Loucy (cell line): ENCODE data around the gene CDKL4.

ENCODE experiments used
- CTCF ChIP-seq: fragments of 200-600 bp; sonication (generic); conservative IDR thresholded peaks from 2 replicates; pipeline ENCODE4 v1.5.1; 2014; ENCODE audit warnings: mild to moderate bottlenecking, antibody characterized with exemption, low read length
- EZH2phosphoT487 ChIP-seq: fragments of 200-600 bp; IDR thresholded peaks from 2 replicates; pipeline ENCODE4 v1.6.1; 2018; ENCODE audit warnings: antibody characterized with exemption, mild to moderate bottlenecking, moderate library complexity, borderline replicate concordance

- TF ChIP-seq CTCF (no peak), EZH2phosphoT487 (no peak)
Measured at GRCh38 chr2:39159283-39159682, 84.5 kb downstream of the CDKL4 start.
